Subcutaneous adipose tissue (tissue), 4 donors: ENCODE data around the gene ZNF853. TPM values are rescaled to one million over a fixed set of nuclear protein-coding genes. Genes with fewer than 3 reads are reported as not detected.

Experiments used
- total RNA-seq, 4 donors: library from RNA; depleted of rRNA; stranded (reverse); fragments of >200 nt; gene quantifications; one replicate each; pipeline ENCODE4 v1.1.0, GENCODE V29; 2016
- TF ChIP-seq, protein P1 (sequence below): fragments of 450-650 bp; IDR thresholded peaks from one replicate; pipeline ENCODE4 v1.5.1; 2016; ENCODE audit warnings: low read depth, mild to moderate bottlenecking, control low read depth, antibody characterized with exemption, moderate library complexity

Gene ZNF853
- total RNA-seq, 4 donors from 2014 or later, result 2.8 to 4.9 (median 4.6) TPM

DNA sequence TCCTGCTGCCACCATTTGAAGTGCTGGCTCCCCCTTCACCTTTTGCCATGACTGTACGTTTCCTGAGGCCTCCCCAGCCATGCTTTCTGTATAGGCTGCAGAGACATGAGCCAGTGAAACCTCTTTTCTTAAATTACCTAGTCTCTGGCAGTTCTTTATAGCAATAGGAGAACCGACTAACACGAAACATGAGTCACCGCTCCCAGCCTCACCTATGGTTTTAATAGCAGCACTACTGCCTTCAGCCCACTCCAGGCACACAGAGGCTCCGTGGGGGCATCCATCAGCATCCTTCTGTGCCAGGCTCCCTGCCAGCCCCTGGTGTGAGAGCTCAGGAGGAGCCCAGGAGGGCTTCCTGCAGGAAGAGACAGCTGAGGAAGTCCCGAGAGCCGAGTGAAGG, 16.2 kb downstream of the ZNF853 start:
- TF ChIP-seq, protein P1, sequence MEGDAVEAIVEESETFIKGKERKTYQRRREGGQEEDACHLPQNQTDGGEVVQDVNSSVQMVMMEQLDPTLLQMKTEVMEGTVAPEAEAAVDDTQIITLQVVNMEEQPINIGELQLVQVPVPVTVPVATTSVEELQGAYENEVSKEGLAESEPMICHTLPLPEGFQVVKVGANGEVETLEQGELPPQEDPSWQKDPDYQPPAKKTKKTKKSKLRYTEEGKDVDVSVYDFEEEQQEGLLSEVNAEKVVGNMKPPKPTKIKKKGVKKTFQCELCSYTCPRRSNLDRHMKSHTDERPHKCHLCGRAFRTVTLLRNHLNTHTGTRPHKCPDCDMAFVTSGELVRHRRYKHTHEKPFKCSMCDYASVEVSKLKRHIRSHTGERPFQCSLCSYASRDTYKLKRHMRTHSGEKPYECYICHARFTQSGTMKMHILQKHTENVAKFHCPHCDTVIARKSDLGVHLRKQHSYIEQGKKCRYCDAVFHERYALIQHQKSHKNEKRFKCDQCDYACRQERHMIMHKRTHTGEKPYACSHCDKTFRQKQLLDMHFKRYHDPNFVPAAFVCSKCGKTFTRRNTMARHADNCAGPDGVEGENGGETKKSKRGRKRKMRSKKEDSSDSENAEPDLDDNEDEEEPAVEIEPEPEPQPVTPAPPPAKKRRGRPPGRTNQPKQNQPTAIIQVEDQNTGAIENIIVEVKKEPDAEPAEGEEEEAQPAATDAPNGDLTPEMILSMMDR, result no peak

GRCh38 chr7:6634021-6634420, 18.6 kb downstream of the ZNF853 start:
- TF ChIP-seq, protein P1, result no peak

GRCh38 chr7:6636741-6637543, 21.5 kb downstream of the ZNF853 start, which contains the start of gene ZNF316:
TSS of gene ZNF316 (plus strand) at chr7:6637318. CDS start at chr7:6642410, 5,092 bp downstream.
- TF ChIP-seq, protein P1, result no peak

DNA sequence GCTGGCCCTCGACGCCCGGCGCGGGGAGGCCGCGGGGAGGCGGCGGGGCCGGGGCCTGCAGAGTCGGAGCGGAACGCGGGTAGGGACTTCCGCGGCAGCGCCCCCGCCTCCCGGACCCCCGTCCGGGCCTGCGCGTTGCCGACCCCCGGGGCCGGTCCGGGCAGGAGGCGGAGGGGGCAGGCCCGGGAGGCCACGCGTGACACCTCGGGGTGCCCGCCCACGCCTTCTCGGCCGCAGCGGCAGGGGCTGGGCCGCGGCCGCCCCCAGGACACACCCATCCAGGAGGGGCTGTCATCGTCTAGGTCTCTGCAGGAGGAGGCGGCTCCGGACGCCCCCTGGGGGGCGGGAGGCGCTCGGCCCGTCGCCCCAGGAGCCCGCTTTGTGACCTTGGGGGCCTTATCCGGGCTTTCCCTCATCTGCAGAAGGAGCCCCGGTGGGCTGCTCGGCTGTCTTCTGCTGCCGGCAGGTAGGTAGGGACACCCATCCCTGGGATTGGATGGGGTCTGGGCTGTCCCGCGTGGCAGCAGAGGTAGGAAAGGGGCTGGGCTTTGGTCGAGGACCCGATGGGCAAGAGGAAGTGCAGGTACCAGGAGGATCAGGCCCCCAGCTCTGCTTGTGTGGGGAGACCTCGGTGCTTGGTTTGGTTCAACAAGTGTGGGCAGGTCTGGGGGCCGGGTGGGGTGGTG, 22.3 kb downstream of the ZNF853 start:
- TF ChIP-seq, protein P1, result no peak

DNA sequence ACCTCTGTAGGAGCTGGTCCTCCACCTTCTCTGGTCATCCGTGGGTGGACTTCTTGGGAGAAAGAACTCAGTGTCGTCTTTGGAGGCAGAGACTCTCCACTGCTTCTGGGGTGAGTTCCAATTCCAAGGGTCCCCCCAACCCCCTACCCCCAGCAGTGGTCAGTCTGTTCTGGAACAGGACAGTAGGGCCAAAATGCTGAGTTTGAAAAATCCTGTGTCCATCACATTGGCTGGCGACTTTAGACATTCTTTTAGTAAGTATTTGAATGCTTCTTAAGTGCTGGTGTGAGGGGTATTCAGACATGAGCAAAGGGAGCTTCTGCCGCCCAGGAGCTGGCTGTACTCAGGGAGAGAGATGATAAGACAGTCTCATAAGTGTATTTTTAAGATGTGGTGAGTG, 23.6 kb downstream of the ZNF853 start:
- TF ChIP-seq, protein P1, result no peak

GRCh38 chr7:6639627-6640026, 24.2 kb downstream of the ZNF853 start:
- TF ChIP-seq, protein P1, result no peak

DNA sequence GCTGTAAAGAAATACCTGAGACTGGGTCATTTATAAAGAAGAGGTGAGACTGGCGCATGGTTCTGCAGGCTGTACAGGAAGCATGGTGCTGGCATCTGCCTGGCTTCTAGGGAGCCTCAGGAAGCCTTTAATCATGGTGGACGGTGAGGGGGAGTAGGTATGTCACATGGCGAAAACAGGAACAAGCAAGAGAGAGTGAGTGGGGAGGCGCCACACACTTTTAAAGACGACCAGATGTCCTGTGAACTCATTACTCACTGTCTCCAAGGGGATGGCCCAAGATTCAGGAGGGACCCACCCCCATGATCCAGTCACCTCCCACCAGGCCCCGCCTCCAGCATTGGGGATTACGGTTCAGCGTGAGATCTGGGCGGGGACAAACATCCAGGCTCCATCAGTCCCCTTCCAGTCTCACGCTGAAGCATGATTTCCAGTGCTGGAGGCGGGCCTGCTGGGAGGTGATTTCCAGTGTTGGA, 24.9 kb downstream of the ZNF853 start:
- TF ChIP-seq, protein P1, result no peak
